ENCODE data around the gene CLCN5. TPM values are rescaled to one million over a fixed set of nuclear protein-coding genes. Genes with fewer than 3 reads are reported as not detected.

Gene CLCN5
- total and polyA plus RNA-seq, 4 donors: 6.9 to 28.9 (median 13.7) TPM

DNA sequence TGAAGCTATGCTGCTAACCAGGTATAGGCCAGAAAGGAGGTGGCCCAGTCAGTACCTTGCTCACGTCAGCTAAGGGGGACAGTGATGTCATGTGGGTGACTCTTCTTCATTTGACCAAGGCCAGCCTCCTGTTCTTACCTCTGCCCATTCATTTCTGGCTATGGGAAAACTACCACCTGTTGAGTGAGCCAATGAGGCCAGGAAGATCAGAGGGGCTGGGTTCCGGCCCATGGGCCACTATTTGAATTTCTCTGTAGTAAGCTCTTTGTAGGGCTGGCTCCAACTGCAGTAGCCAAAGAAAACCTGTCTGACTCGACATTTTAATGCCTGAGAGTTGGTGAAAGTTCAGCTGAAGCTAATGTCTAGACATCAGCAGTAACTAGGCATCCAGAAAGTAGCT, 175.8 kb downstream of the CLCN5 start:
- no peaks in the 10 kb centered on the region for H3K4me1 ChIP-seq (ENCODE audit: control insufficient read depth, insufficient read depth, low read length)
- H3K36me3 ChIP-seq (ENCODE audit: control insufficient read depth, insufficient read depth, low read length): no peaks in the 10 kb centered on the region
- H3K27ac ChIP-seq (ENCODE audit: low read depth, low read length): no peak overlapping the region
- 71% methylated on average over 1 of the region's 3 CpGs for WGBS (ENCODE audit: insufficient coverage)
- no peak for DNase-seq (ENCODE audit: low read depth in 4 of 6, low spot score in 6 of 6)
- no peak overlapping the region for H3K4me3 ChIP-seq (ENCODE audit: low read depth, low read length)
- H3K9me3 ChIP-seq (ENCODE audit: control insufficient read depth, insufficient read depth, low read length): no peaks in the 10 kb centered on the region
- peaks cover 5% of the 10 kb centered on the region for H3K27me3 ChIP-seq (ENCODE audit: control insufficient read depth, insufficient read depth, low read length)

DNA sequence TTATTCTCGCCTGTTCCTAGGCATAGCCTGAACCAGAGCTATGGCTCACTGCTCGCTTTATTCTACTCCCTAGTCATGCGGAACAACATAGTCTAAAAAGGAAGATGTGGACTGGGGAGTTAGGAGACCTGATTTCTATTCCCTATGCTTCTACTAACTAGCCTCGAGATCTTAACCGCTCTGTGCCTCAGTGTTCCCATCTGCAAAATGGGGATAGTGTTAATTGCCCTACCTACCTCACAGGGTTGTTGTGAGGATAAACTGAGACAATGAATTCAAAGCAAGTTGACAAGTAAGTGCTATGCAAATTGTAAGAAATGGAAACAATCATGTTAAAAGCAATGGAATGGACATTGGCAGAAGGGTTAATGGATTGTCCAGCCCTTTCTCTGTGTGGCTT, 176.4 kb downstream of the CLCN5 start:
- H3K4me1 ChIP-seq (ENCODE audit: control insufficient read depth, insufficient read depth, low read length): no peaks in the 10 kb centered on the region
- DNase-seq (ENCODE audit: low read depth in 4 of 6, low spot score in 6 of 6): no peak
- H3K9me3 ChIP-seq (ENCODE audit: control insufficient read depth, insufficient read depth, low read length): no peaks in the 10 kb centered on the region
- no peak overlapping the region for H3K4me3 ChIP-seq (ENCODE audit: low read depth, low read length)
- H3K36me3 ChIP-seq (ENCODE audit: control insufficient read depth, insufficient read depth, low read length): no peaks in the 10 kb centered on the region
- 78% methylated on average over 1 of the region's 5 CpGs for WGBS (ENCODE audit: insufficient coverage)
- H3K27me3 ChIP-seq (ENCODE audit: control insufficient read depth, insufficient read depth, low read length): peaks cover 4% of the 10 kb centered on the region
- H3K27ac ChIP-seq (ENCODE audit: low read depth, low read length): no peak overlapping the region

DNA sequence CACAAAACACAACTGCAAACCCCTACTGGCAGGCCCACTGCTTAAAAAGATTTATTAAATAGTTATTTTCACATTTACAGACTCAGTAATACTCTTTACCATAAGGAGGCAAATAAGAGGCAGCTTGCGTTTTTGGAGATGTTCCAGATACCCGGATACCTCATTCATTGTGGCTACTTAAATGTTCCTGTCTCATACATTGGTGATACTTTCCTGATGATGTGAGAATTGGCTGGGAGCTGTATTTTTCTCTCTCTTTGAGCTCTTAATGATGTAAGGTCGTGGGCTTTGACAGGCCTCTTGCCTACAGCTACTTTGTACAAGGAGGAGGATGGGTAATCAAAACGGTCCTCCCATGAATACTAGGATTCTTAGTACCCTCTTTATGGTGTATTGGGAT, 176.9 kb downstream of the CLCN5 start:
- H3K9me3 ChIP-seq (ENCODE audit: control insufficient read depth, insufficient read depth, low read length): no peaks in the 10 kb centered on the region
- H3K27ac ChIP-seq (ENCODE audit: low read depth, low read length): no peak overlapping the region
- DNase-seq (ENCODE audit: low read depth in 4 of 6, low spot score in 6 of 6): peak in 2 of 6 donors; percentile 5 to 21
- no peaks in the 10 kb centered on the region for H3K36me3 ChIP-seq (ENCODE audit: control insufficient read depth, insufficient read depth, low read length)
- no peaks in the 10 kb centered on the region for H3K4me1 ChIP-seq (ENCODE audit: control insufficient read depth, insufficient read depth, low read length)
- no CpG with 5 or more reads among the region's 4 CpGs for WGBS (ENCODE audit: insufficient coverage)
- H3K4me3 ChIP-seq (ENCODE audit: low read depth, low read length): no peak overlapping the region
- peaks cover 3% of the 10 kb centered on the region for H3K27me3 ChIP-seq (ENCODE audit: control insufficient read depth, insufficient read depth, low read length)

DNA sequence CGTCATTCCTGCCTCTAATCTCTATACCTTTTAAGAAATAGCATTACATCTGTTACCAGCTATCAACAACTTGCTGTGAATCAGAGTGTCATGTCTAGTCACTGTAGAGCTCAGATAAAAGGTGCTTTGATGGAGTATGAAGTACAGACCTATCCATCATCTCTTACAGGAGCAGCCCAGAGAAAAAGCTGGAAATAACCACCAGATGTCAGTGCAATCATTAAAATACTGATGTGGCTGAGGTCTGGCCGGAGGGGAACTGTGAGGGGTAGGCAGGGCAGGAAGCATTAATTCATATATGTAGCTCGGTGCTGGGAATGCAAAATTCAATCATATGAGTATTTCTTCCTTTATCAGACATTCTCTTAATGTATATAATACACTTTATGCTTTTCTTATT, 177.8 kb downstream of the CLCN5 start:
- H3K4me1 ChIP-seq (ENCODE audit: control insufficient read depth, insufficient read depth, low read length): no peaks in the 10 kb centered on the region
- H3K9me3 ChIP-seq (ENCODE audit: control insufficient read depth, insufficient read depth, low read length): no peaks in the 10 kb centered on the region
- no peak overlapping the region for H3K27ac ChIP-seq (ENCODE audit: low read depth, low read length)
- peak in 2 of 6 donors; percentile 28 to 62 for DNase-seq (ENCODE audit: low read depth in 4 of 6, low spot score in 6 of 6)
- no CpG with 5 or more reads among the region's 3 CpGs for WGBS (ENCODE audit: insufficient coverage)
- no peaks in the 10 kb centered on the region for H3K36me3 ChIP-seq (ENCODE audit: control insufficient read depth, insufficient read depth, low read length)
- no peak overlapping the region for H3K4me3 ChIP-seq (ENCODE audit: low read depth, low read length)
- H3K27me3 ChIP-seq (ENCODE audit: control insufficient read depth, insufficient read depth, low read length): peaks cover 3% of the 10 kb centered on the region

DNA sequence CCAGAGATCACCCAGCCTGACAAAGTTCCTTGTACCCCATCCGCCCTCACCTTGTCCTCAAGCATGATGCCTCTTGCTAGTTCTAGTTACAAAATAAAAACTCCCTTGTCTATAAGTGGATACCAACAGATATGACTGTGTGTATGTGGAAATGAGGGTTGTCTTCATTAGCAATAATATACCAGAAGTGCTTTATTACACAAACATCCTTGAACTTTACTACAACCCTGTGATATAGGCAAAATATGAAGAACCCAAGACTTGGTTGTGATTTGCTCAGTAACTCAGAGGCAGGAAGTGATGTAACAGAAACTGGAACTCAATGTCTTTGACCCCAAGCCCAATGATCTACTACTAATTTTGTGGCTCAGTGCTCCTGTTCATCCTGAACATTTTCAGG, 180.8 kb downstream of the CLCN5 start:
- Histone ChIP-seq H3K9me3 (ENCODE audit: control insufficient read depth, insufficient read depth, low read length) (no peaks in the 10 kb centered on the region), H3K36me3 (ENCODE audit: control insufficient read depth, insufficient read depth, low read length) (no peaks in the 10 kb centered on the region), H3K27me3 (ENCODE audit: control insufficient read depth, insufficient read depth, low read length) (no peaks in the 10 kb centered on the region), H3K4me1 (ENCODE audit: control insufficient read depth, insufficient read depth, low read length) (no peaks in the 10 kb centered on the region), H3K4me3 (ENCODE audit: low read depth, low read length) (no peak overlapping the region), H3K27ac (ENCODE audit: low read depth, low read length) (no peak overlapping the region)
- no peak for DNase-seq (ENCODE audit: low read depth in 4 of 6, low spot score in 6 of 6)
- WGBS (ENCODE audit: insufficient coverage): no CpG with 5 or more reads among the region's 1 CpG

DNA sequence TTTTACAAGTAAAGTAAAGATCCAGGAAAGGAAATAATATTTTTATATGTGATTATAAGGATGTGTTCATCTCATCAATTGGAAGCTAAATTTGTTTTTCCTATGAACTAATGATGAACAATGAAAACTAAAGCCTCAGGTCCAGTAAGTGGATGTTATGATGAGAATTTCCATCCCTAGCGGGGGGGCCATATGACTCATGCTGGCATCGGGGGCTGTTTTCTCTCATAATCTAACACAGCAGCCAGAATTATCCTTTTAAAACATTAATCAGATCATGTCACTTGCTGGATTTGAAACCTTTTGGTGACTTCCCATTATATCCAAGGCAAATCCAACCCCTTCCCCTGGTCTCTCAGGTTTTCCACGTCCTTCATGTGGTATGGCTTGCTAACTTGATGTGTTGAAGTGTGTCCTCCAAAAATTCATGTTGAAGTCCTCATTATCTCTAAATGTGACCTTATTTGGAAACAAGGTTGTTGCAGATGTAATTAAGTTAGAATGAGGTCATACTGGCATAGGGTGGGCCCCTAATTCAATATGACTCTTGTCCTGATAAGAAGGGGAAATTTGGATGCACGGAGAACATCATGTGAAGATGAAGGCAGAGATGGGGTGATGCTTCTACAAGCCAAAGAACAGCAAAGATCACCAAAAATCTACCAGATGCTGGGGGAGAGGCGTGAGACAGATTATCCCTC, 181.6 kb downstream of the CLCN5 start:
- 80% methylated on average over 2 of the region's 5 CpGs for WGBS (ENCODE audit: insufficient coverage)
- H3K27ac ChIP-seq (ENCODE audit: low read depth, low read length): no peak overlapping the region

DNA sequence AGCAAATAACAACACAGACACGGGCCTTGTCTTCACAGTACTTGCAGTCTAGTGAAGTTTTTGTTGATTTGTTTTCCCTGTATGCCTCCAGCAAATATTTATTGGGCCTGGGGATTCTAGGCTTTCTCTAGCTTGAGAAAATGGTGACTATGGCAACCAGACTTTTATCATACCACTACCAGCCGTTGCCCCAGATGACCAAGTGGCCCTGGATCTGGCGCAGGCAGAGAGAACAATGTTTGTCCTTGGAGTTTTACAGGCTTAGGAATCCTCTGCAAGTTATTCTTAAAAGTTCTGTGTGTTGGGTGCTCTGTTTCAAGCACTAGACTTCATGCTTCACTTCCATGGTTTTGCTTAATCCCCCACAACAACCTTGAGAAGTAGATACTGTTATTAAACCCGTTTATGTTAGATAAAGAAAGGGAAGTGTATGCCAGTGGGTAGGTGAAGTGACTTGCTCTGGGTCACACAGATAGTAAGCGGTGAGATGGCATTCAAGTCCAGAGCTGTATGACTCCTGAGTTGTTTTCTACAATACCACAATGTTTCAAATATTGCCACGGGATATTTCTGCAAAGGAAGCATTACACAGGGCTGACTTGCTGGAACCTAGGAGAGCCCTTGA, 183.8 kb downstream of the CLCN5 start:
- H3K4me3 ChIP-seq (ENCODE audit: low read depth, low read length): no peak overlapping the region
- H3K4me1 ChIP-seq (ENCODE audit: control insufficient read depth, insufficient read depth, low read length): no peaks in the 10 kb centered on the region
- WGBS (ENCODE audit: insufficient coverage): 80% methylated on average over 2 of the region's 6 CpGs
- DNase-seq (ENCODE audit: low read depth in 4 of 6, low spot score in 6 of 6): no peak
- H3K27ac ChIP-seq (ENCODE audit: low read depth, low read length): no peak overlapping the region
- no peaks in the 10 kb centered on the region for H3K9me3 ChIP-seq (ENCODE audit: control insufficient read depth, insufficient read depth, low read length)
- H3K36me3 ChIP-seq (ENCODE audit: control insufficient read depth, insufficient read depth, low read length): no peaks in the 10 kb centered on the region
- no peaks in the 10 kb centered on the region for H3K27me3 ChIP-seq (ENCODE audit: control insufficient read depth, insufficient read depth, low read length)

More for the DNA sequence above, 181.6 kb downstream of the CLCN5 start:
- no peaks in the 10 kb centered on the region for H3K9me3 ChIP-seq (ENCODE audit: control insufficient read depth, insufficient read depth, low read length)
- DNase-seq (ENCODE audit: low read depth in 4 of 6, low spot score in 6 of 6): no peak
- H3K4me3 ChIP-seq (ENCODE audit: low read depth, low read length): no peak overlapping the region
- H3K36me3 ChIP-seq (ENCODE audit: control insufficient read depth, insufficient read depth, low read length): no peaks in the 10 kb centered on the region
- H3K4me1 ChIP-seq (ENCODE audit: control insufficient read depth, insufficient read depth, low read length): no peaks in the 10 kb centered on the region
- no peaks in the 10 kb centered on the region for H3K27me3 ChIP-seq (ENCODE audit: control insufficient read depth, insufficient read depth, low read length)

DNA sequence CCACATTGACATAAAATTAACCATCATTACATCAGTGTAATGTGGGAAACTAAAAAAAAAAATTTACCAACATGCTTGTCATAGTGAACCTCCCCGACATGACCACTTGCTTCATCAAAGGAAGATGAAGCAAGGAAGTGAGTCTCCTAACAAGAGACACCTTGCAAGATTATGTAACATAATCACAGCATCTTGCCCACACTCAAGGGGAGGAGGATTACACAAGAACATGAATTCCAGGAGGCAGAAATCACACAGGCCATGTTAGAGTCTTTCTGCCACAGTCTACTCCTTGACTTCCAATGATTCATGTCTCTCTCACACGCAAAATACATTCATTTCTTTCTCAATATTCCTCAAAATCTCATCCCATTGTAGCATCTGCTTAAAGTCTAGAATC, 185.1 kb downstream of the CLCN5 start:
- H3K36me3 ChIP-seq (ENCODE audit: control insufficient read depth, insufficient read depth, low read length): no peaks in the 10 kb centered on the region
- H3K27me3 ChIP-seq (ENCODE audit: control insufficient read depth, insufficient read depth, low read length): no peaks in the 10 kb centered on the region
- 86% methylated on average over 1 of the region's 2 CpGs for WGBS (ENCODE audit: insufficient coverage)
- no peak for DNase-seq (ENCODE audit: low read depth in 4 of 6, low spot score in 6 of 6)
- no peak overlapping the region for H3K27ac ChIP-seq (ENCODE audit: low read depth, low read length)
- H3K9me3 ChIP-seq (ENCODE audit: control insufficient read depth, insufficient read depth, low read length): no peaks in the 10 kb centered on the region
- H3K4me1 ChIP-seq (ENCODE audit: control insufficient read depth, insufficient read depth, low read length): no peaks in the 10 kb centered on the region
- no peak overlapping the region for H3K4me3 ChIP-seq (ENCODE audit: low read depth, low read length)

DNA sequence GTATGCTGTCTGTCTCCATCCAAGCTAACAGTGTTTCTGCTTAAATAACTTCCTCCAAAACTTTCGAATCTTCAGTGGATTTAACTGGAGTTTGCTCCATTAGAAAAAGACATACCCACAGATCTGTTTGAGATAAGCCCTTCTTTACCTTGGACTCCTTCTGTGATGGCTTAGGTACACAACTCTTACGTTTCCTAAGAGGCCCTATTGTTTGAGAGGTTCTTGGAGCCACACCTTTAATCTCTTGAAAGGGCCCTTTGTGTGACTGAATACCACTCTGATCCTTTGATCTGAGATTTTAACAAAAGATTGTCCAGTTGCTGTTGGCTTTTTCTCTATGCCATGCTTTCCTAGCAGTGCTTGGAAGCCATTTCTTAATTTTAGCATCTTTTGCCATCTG, 185.9 kb downstream of the CLCN5 start:
- DNase-seq (ENCODE audit: low read depth in 4 of 6, low spot score in 6 of 6): no peak
- H3K27ac ChIP-seq (ENCODE audit: low read depth, low read length): no peak overlapping the region
- WGBS (ENCODE audit: insufficient coverage): 67% methylated on average over 1 of the region's 2 CpGs
- H3K9me3 ChIP-seq (ENCODE audit: control insufficient read depth, insufficient read depth, low read length): no peaks in the 10 kb centered on the region
- no peak overlapping the region for H3K4me3 ChIP-seq (ENCODE audit: low read depth, low read length)
- H3K36me3 ChIP-seq (ENCODE audit: control insufficient read depth, insufficient read depth, low read length): no peaks in the 10 kb centered on the region
- no peaks in the 10 kb centered on the region for H3K27me3 ChIP-seq (ENCODE audit: control insufficient read depth, insufficient read depth, low read length)
- H3K4me1 ChIP-seq (ENCODE audit: control insufficient read depth, insufficient read depth, low read length): no peaks in the 10 kb centered on the region

DNA sequence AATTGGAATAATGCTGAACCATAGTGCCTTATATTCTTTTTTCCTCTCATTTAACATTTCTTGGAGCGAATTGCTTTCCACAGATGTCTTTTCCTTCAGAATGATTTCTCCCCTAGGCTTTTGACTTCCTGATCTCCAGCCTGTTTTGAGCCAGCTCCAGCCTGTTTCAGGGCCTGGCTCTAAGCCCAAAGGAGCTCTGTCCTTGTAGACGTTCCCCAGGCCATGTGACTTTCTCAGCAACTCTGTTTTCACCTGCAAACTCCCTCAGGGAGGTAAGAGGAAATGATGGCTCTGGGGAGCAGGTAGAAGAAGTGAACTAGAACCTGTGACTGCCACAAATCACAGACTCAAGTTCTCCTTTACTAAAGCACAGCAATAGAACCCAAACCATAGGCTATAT, 189.3 kb downstream of the CLCN5 start:
- H3K27me3 ChIP-seq (ENCODE audit: control insufficient read depth, insufficient read depth, low read length): no peaks in the 10 kb centered on the region
- no peaks in the 10 kb centered on the region for H3K36me3 ChIP-seq (ENCODE audit: control insufficient read depth, insufficient read depth, low read length)

More for the DNA sequence above, 189.3 kb downstream of the CLCN5 start:
- H3K4me1 ChIP-seq (ENCODE audit: control insufficient read depth, insufficient read depth, low read length): no peaks in the 10 kb centered on the region
- no peak overlapping the region for H3K4me3 ChIP-seq (ENCODE audit: low read depth, low read length)
- H3K27ac ChIP-seq (ENCODE audit: low read depth, low read length): no peak overlapping the region
- no peak for DNase-seq (ENCODE audit: low read depth in 4 of 6, low spot score in 6 of 6)
- H3K9me3 ChIP-seq (ENCODE audit: control insufficient read depth, insufficient read depth, low read length): no peaks in the 10 kb centered on the region
- 57% methylated on average over 1 of the region's 2 CpGs for WGBS (ENCODE audit: insufficient coverage)

Measured in spinal cord (tissue), 10 donors.